HAP-1 (cell line): Measurements from ENCODE around the gene PFKL.

Experiments used
- DNase-seq, 2 experiments: peaks; one replicate each; pipeline ENCODE4 v3.0.0-alpha.2; 2016 to 2020; ENCODE audit warnings: low spot score in 2 of 2
- H3K27me3 ChIP-seq: fragments of 250-450 bp; sonication (Bioruptor Pico); 2 replicates; pipeline ENCODE4 v1.5.1; 2020; ENCODE audit warnings: low read depth, mild to moderate bottlenecking, moderate library complexity
- H3K36me3 ChIP-seq: fragments of 250-450 bp; sonication (Bioruptor Pico); replicated peaks from 2 replicates; pipeline ENCODE4 v1.5.1; 2020; ENCODE audit warnings: mild to moderate bottlenecking
- H3K4me1 ChIP-seq: fragments of 250-450 bp; sonication (Bioruptor Pico); 2 replicates; pipeline ENCODE4 v1.5.1; 2020; ENCODE audit warnings: mild to moderate bottlenecking
- H3K4me3 ChIP-seq: fragments of 250-450 bp; sonication (Bioruptor Pico); 2 replicates; pipeline ENCODE4 v1.5.1; 2020; ENCODE audit warnings: mild to moderate bottlenecking, moderate library complexity
- H3K9me3 ChIP-seq: fragments of 250-450 bp; sonication (Bioruptor Pico); 2 replicates; pipeline ENCODE4 v1.5.1; 2020; ENCODE audit warnings: mild to moderate bottlenecking, moderate library complexity
- in situ Hi-C: fragments of 300-500 bp; cut with MboI; formaldehyde crosslinking; loops from 3 replicates; pipeline ENCODE4 v1.14.3; 2020; ENCODE audit warnings: low sequenced_read_pairs, inconsistent platforms, mixed read lengths

The PFKL gene

GRCh38 chr21:44286086-44286715, 13.7 kb upstream of the PFKL start:
- Histone ChIP-seq H3K4me1 (peaks cover 13% of the 10 kb centered on the region), H3K36me3 (no peaks in the 10 kb centered on the region), H3K4me3 (no peak overlapping the region), H3K9me3 (no peaks in the 10 kb centered on the region), H3K27me3 (no peaks in the 10 kb centered on the region)
- in situ Hi-C loops, result no loop called here
- no peak for DNase-seq

GRCh38 chr21:44286716-44287632, 12.9 kb upstream of the PFKL start:
- Histone ChIP-seq H3K36me3 (no peaks in the 10 kb centered on the region), H3K27me3 (no peaks in the 10 kb centered on the region), H3K4me3 (no peak overlapping the region), H3K9me3 (no peaks in the 10 kb centered on the region), H3K4me1 (peaks cover 13% of the 10 kb centered on the region)
- DNase-seq, result no peak
- in situ Hi-C loops, result no loop called here

- Histone ChIP-seq H3K27me3 (no peaks in the 10 kb centered on the region), H3K4me1 (peaks cover 6% of the 10 kb centered on the region)
- in situ Hi-C loops, result no loop called here
Measured at GRCh38 chr21:44288251-44289110, 11.4 kb upstream of the PFKL start.

DNA sequence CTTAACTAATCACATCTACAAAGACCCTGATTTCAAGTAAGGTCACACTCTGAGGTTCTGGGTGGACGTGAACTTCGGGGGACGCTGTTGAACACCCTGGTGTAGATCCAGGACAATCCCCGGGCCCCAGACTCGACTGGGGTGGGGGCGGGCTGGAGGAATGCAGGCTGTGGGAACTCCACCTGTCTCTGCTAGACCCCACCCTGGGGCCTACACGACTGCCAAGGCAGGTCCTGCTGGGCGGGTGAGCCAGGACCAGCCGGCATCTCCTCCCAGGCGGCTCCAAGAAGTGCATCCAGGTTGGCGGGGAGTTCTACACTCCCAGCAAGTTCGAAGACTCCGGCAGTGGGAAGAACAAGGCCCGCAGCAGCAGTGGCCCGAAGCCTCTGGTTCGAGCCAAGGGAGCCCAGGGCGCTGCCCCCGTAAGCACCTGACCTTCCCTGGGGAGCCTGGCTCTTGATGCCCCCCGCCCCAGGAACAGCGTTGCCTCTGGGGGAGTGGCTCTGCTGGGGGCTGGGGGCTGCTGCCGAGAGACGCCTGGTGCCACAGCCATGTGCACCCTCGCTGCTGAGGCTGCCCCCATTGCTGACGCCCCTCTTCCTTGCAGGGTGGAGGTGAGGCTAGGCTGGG, 10.4 kb upstream of the PFKL start:
- in situ Hi-C loops, result no loop called here
- Histone ChIP-seq H3K36me3 (no peaks in the 10 kb centered on the region), H3K27me3 (no peaks in the 10 kb centered on the region), H3K4me1 (no peaks in the 10 kb centered on the region), H3K4me3 (no peak overlapping the region), H3K9me3 (no peaks in the 10 kb centered on the region)
- no peak for DNase-seq

More at GRCh38 chr21:44288251-44289110, 11.4 kb upstream of the PFKL start:
- no peak for DNase-seq
- H3K36me3 ChIP-seq, result no peaks in the 10 kb centered on the region
- no peaks in the 10 kb centered on the region for H3K9me3 ChIP-seq
- H3K4me3 ChIP-seq, result no peak overlapping the region

DNA sequence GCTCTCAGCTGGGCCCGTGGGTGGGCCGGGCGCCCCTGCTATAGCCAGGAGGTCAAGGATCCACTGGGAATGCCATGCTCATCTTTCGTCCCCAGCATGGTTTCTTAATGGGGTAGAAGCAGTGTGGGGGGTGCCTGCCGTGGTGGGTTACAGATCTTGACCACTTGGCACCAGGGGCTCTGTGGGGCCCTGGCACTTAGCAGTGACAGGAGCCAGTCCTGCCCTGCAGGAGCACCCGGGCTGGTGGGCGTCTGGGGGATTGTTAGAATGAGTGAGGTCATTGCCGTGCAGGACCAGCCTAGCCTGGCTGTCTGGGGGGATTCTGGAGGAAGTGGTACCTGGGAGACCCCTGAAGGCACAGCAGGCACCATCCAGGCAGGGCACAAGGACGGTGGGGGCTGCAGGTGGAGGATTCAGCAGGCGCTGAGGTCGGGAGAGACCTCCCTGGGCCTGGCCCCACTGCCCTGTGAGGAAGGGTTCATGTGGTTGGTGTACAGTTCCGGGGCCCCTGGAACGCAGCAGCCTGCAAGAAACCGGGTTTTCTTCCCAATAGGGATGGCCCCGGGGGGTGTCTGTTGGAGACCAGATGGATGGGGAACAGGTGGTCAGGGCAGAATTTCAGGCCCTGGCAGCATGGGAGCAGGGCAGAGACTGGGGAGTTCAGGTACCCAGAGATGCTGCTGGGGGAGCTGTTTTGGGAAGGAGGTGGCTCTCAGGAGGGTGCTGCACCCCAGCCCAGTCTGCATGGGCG, 9.4 kb upstream of the PFKL start:
- Histone ChIP-seq H3K9me3 (no peaks in the 10 kb centered on the region), H3K27me3 (no peaks in the 10 kb centered on the region), H3K4me3 (no peak overlapping the region), H3K36me3 (no peaks in the 10 kb centered on the region), H3K4me1 (no peaks in the 10 kb centered on the region)
- in situ Hi-C loops, result no loop called here
- DNase-seq, result no peak

DNA sequence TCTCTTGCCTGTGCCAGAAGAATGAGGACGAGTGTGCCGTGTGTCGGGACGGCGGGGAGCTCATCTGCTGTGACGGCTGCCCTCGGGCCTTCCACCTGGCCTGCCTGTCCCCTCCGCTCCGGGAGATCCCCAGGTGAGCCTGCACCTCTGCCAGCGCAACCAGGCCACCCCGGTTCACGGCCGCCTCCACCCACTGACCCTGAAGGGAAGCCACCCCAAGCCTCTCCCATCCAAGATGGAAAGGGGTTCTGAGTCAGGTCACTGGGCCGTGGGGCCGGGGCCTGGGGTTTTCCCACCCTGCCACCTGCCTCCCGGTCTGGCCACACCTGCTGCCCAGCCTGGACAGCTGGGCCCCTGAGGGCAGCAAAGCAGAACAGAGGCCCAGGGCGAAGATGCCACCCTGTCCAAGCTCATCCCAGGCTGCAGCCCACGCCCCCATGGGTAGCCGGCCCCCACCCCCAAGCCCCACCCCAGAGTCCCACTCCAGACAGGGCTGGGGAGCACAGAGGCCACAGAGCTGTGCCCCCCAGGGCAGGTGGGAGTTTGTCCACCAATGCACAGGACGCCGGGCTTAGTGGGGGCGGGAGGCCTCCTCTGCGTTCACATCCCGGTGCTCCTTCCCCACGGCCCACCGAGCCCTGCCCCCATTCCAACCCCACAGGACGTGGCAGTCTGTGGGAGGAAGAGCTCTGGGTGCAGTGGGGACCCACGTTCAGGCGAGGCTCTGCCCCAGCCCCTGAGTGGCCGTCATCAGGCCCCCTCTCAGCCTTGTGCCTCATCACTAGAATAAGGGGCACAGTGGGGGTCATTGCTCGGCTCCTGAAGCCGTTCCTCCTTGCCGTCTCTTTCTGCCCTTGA, 8.5 kb upstream of the PFKL start:
- no peak for DNase-seq
- Histone ChIP-seq H3K36me3 (no peaks in the 10 kb centered on the region), H3K27me3 (no peaks in the 10 kb centered on the region), H3K4me3 (no peak overlapping the region), H3K9me3 (no peaks in the 10 kb centered on the region), H3K4me1 (no peaks in the 10 kb centered on the region)
- in situ Hi-C loops, result no loop called here

DNA sequence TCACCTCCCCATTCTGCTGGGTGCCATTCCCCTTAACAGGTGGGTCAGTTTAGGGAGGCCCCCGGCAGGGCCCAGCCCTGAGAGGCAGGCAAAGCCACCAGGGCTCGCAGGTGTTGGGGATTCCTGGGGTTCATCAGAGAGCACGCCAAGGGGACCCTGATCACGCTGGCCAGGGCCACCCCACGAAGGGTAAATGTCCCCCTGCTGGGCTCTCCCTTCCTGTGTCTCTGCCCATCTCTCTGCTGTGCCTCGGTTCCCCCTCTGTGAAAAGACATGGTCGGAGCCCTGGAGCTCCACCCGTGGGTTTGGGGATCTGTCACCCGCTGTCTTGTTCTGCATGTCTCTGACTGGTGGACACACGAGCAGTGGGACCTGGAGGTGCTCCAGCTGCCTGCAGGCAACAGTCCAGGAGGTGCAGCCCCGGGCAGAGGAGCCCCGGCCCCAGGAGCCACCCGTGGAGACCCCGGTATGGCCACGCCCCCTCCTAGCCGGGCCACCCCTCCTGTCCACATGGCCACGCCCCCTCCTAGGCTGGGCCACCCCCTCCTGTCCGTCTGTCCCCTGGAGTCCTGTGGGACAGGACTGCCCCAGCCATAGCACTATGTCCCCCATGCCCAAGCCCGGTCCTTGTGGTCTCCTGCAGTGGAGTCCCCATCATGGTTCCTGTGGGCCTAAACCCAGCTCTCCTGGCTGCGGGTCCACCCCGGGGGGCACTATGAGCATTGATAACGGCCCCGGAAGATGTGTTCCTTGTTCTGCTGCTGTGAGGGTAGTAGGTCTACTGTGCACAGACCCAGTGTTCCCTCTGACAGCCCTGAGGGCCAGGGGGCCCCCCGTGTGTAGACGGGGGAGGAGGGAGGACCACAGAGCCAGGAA, 7.7 kb upstream of the PFKL start:
- H3K27me3 ChIP-seq, result no peaks in the 10 kb centered on the region

GRCh38 chr21:44292812-44293195, 7.0 kb upstream of the PFKL start:
- Histone ChIP-seq H3K27me3 (no peaks in the 10 kb centered on the region), H3K36me3 (no peaks in the 10 kb centered on the region), H3K4me3 (no peak overlapping the region), H3K4me1 (no peaks in the 10 kb centered on the region), H3K9me3 (no peaks in the 10 kb centered on the region)
- in situ Hi-C loops, result no loop called here
- no peak for DNase-seq

More for the DNA sequence above, 7.7 kb upstream of the PFKL start:
- Histone ChIP-seq H3K4me1 (no peaks in the 10 kb centered on the region), H3K36me3 (no peaks in the 10 kb centered on the region), H3K9me3 (no peaks in the 10 kb centered on the region), H3K4me3 (no peak overlapping the region)
- DNase-seq, result peak in 1 of 2 experiments; percentile 61
- in situ Hi-C loops, result no loop called here

- H3K4me1 ChIP-seq, result no peaks in the 10 kb centered on the region
- no peak for DNase-seq
- no peaks in the 10 kb centered on the region for H3K9me3 ChIP-seq
- no peak overlapping the region for H3K4me3 ChIP-seq
- H3K36me3 ChIP-seq, result no peaks in the 10 kb centered on the region
- H3K27me3 ChIP-seq, result no peaks in the 10 kb centered on the region
- in situ Hi-C loops, result no loop called here
Measured at GRCh38 chr21:44293551-44294231, 6.2 kb upstream of the PFKL start.

DNA sequence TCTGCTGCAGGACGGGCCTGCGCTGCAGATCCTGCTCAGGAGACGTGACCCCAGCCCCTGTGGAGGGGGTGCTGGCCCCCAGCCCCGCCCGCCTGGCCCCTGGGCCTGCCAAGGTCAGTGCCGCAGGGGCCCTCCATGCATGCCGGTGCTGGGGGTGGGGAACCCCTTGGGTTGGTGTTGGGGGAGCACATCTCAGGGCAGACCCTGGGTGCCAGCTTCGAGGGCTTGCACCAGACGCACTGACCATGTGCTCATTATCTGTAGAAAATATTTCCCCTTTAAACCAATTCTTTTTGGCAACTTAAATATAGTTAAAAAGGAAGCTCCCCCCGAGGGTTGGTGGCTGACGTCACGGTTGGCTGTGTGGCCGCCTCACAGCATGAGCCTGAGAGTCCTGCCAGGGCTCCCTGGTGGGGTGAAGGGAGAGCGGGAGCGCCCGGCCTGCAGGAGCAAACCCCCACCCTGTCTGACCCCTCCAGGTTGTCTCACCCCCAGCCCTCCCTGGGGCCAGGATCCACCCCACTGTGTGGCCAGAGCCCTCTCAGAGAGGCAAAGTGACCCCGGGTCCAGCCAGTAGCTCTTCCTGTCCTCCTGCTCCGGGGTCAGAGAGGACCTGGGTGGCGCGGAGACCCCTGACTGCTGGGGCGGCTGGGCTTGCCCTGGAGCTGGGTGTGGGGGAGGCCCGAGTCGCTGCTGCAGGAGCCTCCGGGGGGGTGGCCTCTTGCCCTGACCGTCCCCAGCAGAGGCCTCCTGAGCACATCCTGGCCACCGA, 5.3 kb upstream of the PFKL start:
- H3K9me3 ChIP-seq, result no peaks in the 10 kb centered on the region
- no peak for DNase-seq
- peaks cover 6% of the 10 kb centered on the region for H3K4me1 ChIP-seq
- no peak overlapping the region for H3K4me3 ChIP-seq
- in situ Hi-C loops, result no loop called here
- no peaks in the 10 kb centered on the region for H3K36me3 ChIP-seq
- H3K27me3 ChIP-seq, result no peaks in the 10 kb centered on the region

DNA sequence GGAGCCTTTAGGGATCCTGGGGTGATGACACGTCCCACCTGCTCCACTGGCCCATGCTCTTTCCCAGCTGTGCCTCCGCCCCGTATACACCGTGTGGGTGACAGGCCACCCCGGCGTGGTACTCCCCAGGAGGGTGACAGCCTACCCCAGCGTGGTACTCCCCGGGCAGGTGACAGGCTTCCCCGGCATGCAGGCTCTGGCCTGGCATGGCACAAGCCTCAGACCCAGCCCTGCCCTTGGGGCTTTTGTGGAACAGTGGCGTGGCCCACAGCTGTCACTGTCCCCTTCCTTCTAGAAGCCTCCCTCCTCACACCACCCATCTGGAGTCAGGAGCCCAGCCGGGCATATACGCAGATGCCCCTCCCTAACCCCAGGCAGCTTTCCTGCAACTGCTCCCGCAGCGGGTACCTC, 4.7 kb upstream of the PFKL start:
- peaks cover 6% of the 10 kb centered on the region for H3K4me1 ChIP-seq
- in situ Hi-C loops, result no loop called here
- DNase-seq, result no peak
- H3K9me3 ChIP-seq, result no peaks in the 10 kb centered on the region
- H3K27me3 ChIP-seq, result no peaks in the 10 kb centered on the region
- H3K4me3 ChIP-seq, result no peak overlapping the region
- H3K36me3 ChIP-seq, result no peaks in the 10 kb centered on the region
